Fibroblast of peridontal ligament (primary cell): Measurements from ENCODE around the gene PPARA.

Experiments
- DNase-seq: peaks from one replicate; pipeline ENCODE4 v3.0.0-alpha.2; 2010; ENCODE audit errors: extremely low read depth

Gene PPARA

GRCh38 chr22:46274381-46274780 is 124.1 kb downstream of the PPARA start:
- DNase-seq, result no peak

GRCh38 chr22:46275455-46276122 is 125.3 kb downstream of the PPARA start:
- no peak for DNase-seq

- DNase-seq, result no peak
These were observed 126.2 kb downstream of the PPARA start for GRCh38 chr22:46276563-46276962.

- no peak for DNase-seq
These were observed 128.6 kb downstream of the PPARA start for GRCh38 chr22:46278656-46279645.

GRCh38 chr22:46280063-46280817 is 129.9 kb downstream of the PPARA start:
- no peak for DNase-seq

GRCh38 chr22:46280999-46281623 is 130.8 kb downstream of the PPARA start:
- no peak for DNase-seq

GRCh38 chr22:46281866-46282678 is 131.7 kb downstream of the PPARA start:
- DNase-seq, result no peak

GRCh38 chr22:46286006-46286405 is 135.7 kb downstream of the PPARA start:
- peak; percentile 91 for DNase-seq

GRCh38 chr22:46286941-46287872 is 136.9 kb downstream of the PPARA start:
- DNase-seq, result no peak

- DNase-seq, result no peak
These were observed 137.8 kb downstream of the PPARA start for GRCh38 chr22:46287873-46288751.

GRCh38 chr22:46288846-46289243 is 138.5 kb downstream of the PPARA start:
- DNase-seq, result no peak

- DNase-seq, result no peak
These were observed 139.0 kb downstream of the PPARA start for GRCh38 chr22:46289244-46289891.

GRCh38 chr22:46290121-46290842 is 140.0 kb downstream of the PPARA start:
- DNase-seq, result no peak

GRCh38 chr22:46290843-46291785 is 140.8 kb downstream of the PPARA start:
- no peak for DNase-seq

GRCh38 chr22:46292173-46292572 is 141.8 kb downstream of the PPARA start:
- DNase-seq, result no peak

- no peak for DNase-seq
These were observed 142.4 kb downstream of the PPARA start for GRCh38 chr22:46292732-46293131.
